Fibroblast of mammary gland (primary cell): ENCODE data around the gene MUTYH.
A peak's percentile ranks its signal among the peaks of the same experiment; 100 is the strongest.

Experiments
- DNase-seq: peaks from one replicate; pipeline ENCODE4 v3.0.0-alpha.2; 2010; ENCODE audit warnings: low read depth
- H3K4me3 ChIP-seq: 2 replicates; pipeline ENCODE4 v1.5.1; 2011; ENCODE audit warnings: low read depth, mild to moderate bottlenecking, low read length, moderate library complexity; ENCODE audit not compliant: control insufficient read depth
- CTCF ChIP-seq: conservative IDR thresholded peaks from 2 replicates; pipeline ENCODE4 v1.5.1; 2011; ENCODE audit warnings: low read depth, low read length, inconsistent platforms; ENCODE audit not compliant: control insufficient read depth, insufficient read depth

The MUTYH gene

GRCh38 chr1:45282351-45282750 is 57.9 kb downstream of the MUTYH start:
- H3K4me3 ChIP-seq, result no peak overlapping the region
- TF ChIP-seq CTCF, result no peak
- DNase-seq, result peak; percentile 20
